ENCODE measurements around the gene PNPLA6. TPM values are rescaled to one million over a fixed set of nuclear protein-coding genes. Genes with fewer than 3 reads are reported as not detected.

Gene PNPLA6
- total and polyA plus RNA-seq, 2 of the 13 experiments (the other 11 are each of a cell fraction or from before 2014, with no cell fraction given): 24.9 to 28.2 TPM

- peak; percentile 91; the same call in 1 of the 2 replicates for TF ChIP-seq ARID4A (CRISPR knock-in tag; IDR thresholded peaks at IDR 0.05; ENCODE audit: borderline replicate concordance)
- no peak for TF ChIP-seq ESRRA (CRISPR knock-in tag; IDR thresholded peaks at IDR 0.05; ENCODE audit: low read depth)
- no peak for TF ChIP-seq TRAFD1 (CRISPR knock-in tag; IDR thresholded peaks at IDR 0.05; ENCODE audit: borderline replicate concordance)
- no peak for TF ChIP-seq ZNF577 (CRISPR knock-in tag; IDR thresholded peaks at IDR 0.05; ENCODE audit: borderline replicate concordance, low read depth)
- TF ChIP-seq ZNF367 (CRISPR knock-in tag; IDR thresholded peaks at IDR 0.05; ENCODE audit: borderline replicate concordance): no peak
- TF ChIP-seq SYNCRIP (IDR thresholded peaks at IDR 0.05; ENCODE audit: insufficient read depth, low read depth, low read length): no peak
- peak; percentile 57 for TF ChIP-seq RBM39 (IDR thresholded peaks at IDR 0.05; ENCODE audit: low read depth, low read length, poor library complexity, severe bottlenecking)
- TF ChIP-seq THRA (CRISPR knock-in tag; IDR thresholded peaks at IDR 0.05; ENCODE audit: borderline replicate concordance): 0 out of 2 replicates have a peak, but pooled peaks have one; percentile 55
- TF ChIP-seq HES4 (CRISPR knock-in tag; IDR thresholded peaks at IDR 0.05; ENCODE audit: borderline replicate concordance): no peak; the same call in 1 of the 2 replicates
- TF ChIP-seq ZNF678 (CRISPR knock-in tag; IDR thresholded peaks at IDR 0.05): peak; percentile 67; the same call in 1 of the 2 replicates
- no peak; the same call in 1 of the 2 replicates for TF ChIP-seq ZNF451 (CRISPR knock-in tag; IDR thresholded peaks at IDR 0.05)
- peak; percentile 69 for TF ChIP-seq ELF3 (CRISPR knock-in tag; IDR thresholded peaks at IDR 0.05)
- no peak for TF ChIP-seq ZNF660 (CRISPR knock-in tag; IDR thresholded peaks at IDR 0.05; ENCODE audit: borderline replicate concordance, low read depth)
- no peak for TF ChIP-seq CBX5 (CRISPR knock-in tag; IDR thresholded peaks at IDR 0.05; ENCODE audit: borderline replicate concordance)
- TF ChIP-seq ZSCAN29 (CRISPR knock-in tag; conservative IDR thresholded peaks at IDR 0.05): no peak
- no peak for TF ChIP-seq MED13 (CRISPR knock-in tag; IDR thresholded peaks at IDR 0.05)
- no peak for TF ChIP-seq IKZF4 (CRISPR knock-in tag; IDR thresholded peaks at IDR 0.05; ENCODE audit: borderline replicate concordance, low read depth, not compliant biosample characterization)
- no peak for TF ChIP-seq ZSCAN22 (CRISPR knock-in tag; IDR thresholded peaks at IDR 0.05)
- peak; percentile 58 for TF ChIP-seq NFYC (CRISPR knock-in tag; IDR thresholded peaks at IDR 0.05)
- TF ChIP-seq ZNF572 (CRISPR knock-in tag; IDR thresholded peaks at IDR 0.05): no peak; the same call in 1 of the 2 replicates
- peak; percentile 82 for TF ChIP-seq ZFX (CRISPR knock-in tag; IDR thresholded peaks at IDR 0.05; ENCODE audit: low read depth)
Measured at GRCh38 chr19:7535047-7535997, at the start of gene PNPLA6 (continued).

All from HepG2 (cell line).